Heart right ventricle (tissue), 16 donors: ENCODE results near the gene PACSIN2. TPM values are rescaled to one million over a fixed set of nuclear protein-coding genes. Genes with fewer than 3 reads are reported as not detected.

Experiments used
- ATAC-seq, 8 donors: fragments of 200-7000 bp; cut with Tn5 transposase; one replicate each; pipeline ENCODE4 v1.9.1; 2020; ENCODE audit warnings: mild to moderate bottlenecking in 8 of 8, moderate library complexity in 8 of 8, moderate number of reproducible peaks in 1 of 8
- DNase-seq, 2 donors: peaks; one replicate each; pipeline ENCODE4 v3.0.0-alpha.2; 2020
- H3K27ac ChIP-seq, 10 donors: fragments of 200-600 bp; sonication (generic) in 2 of 10; one replicate each; pipeline versions ENCODE4 v1.5.0 to v1.8.0; 2020 to 2022; ENCODE audit warnings: mild to moderate bottlenecking in 3 of 10
- H3K27me3 ChIP-seq, 7 donors: fragments of 200-600 bp; one replicate each; pipeline ENCODE4 v1.8.0; 2021 to 2022; ENCODE audit warnings: mild to moderate bottlenecking in 2 of 7
- H3K36me3 ChIP-seq, 9 donors: fragments of 200-600 bp; sonication (generic) in 1 of 9; one replicate each; pipeline versions ENCODE4 v1.5.0 to v1.8.0; 2020 to 2022; ENCODE audit warnings: mild to moderate bottlenecking in 2 of 9
- H3K4me1 ChIP-seq, 9 donors: fragments of 200-600 bp; sonication (generic) in 1 of 9; one replicate each; pipeline versions ENCODE4 v1.5.0 to v1.8.0; 2020 to 2022; ENCODE audit warnings: mild to moderate bottlenecking in 4 of 9
- H3K4me3 ChIP-seq, 10 donors: fragments of 200-600 bp; sonication (generic) in 2 of 10; one replicate each; pipeline versions ENCODE4 v1.5.0 to v1.8.0; 2020 to 2022; ENCODE audit warnings: mild to moderate bottlenecking in 7 of 10, moderate library complexity in 2 of 10
- H3K9me3 ChIP-seq, 11 donors: fragments of 200-600 bp in 10 of 11; sonication (generic) in 2 of 11; one replicate each; pipeline versions ENCODE4 v1.5.0 to v1.8.0; 2013 to 2022; ENCODE audit warnings: mild to moderate bottlenecking in 2 of 11, control low read depth in 1 of 11, moderate library complexity in 1 of 11
- CTCF ChIP-seq, 9 donors: fragments of 200-600 bp; sonication (generic) in 2 of 9; IDR thresholded peaks; one replicate each; pipeline versions ENCODE4 v1.5.0 to v1.8.0; 2021 to 2022; ENCODE audit warnings: antibody characterized with exemption in 9 of 9, mild to moderate bottlenecking in 5 of 9, moderate library complexity in 1 of 9
- WGBS, 2 donors: extraction: QIAGEN DNeasy Blood & Tissue Kit; methylation state at CpG; one replicate each; pipeline ENCODE4 v1.1.7; 2013; ENCODE audit warnings: inconsistent platforms in 1 of 2; 5-methylcytosine and 5-hydroxymethylcytosine counted together
- intact Hi-C, 10 donors: fragments of 100-400 bp; cut with DNase I; formaldehyde crosslinking; loops; one replicate each; pipeline versions ENCODE4 v1.11.1 to v1.14.2; 2022
- polyA plus RNA-seq, 2 donors: library from polyadenylated mRNA; stranded (reverse); fragments of 200-250 nt; gene quantifications; one replicate each; pipeline ENCODE4 v1.2.3, GENCODE V29; 2013
- total RNA-seq, 10 donors: library from RNA; stranded (reverse); fragmentation: NEBNext Ultra II Directional in 3 of 10; extraction: Animal tissue kit (Norgen Biotek cat#: 25700) in 3 of 10; gene quantifications; one replicate each; pipeline versions ENCODE4 v1.2.1 to v1.2.4, GENCODE V29; 2021 to 2023
- donor health status: Arrhythmogenic right ventricular cardiomyopathy.
- donor health status: ischemic (EF 13 %, LVEDD 7.1; RV severe dilation, severe dysfunction).
- donor health status: healthy with polysubstance abuse.
- donor health status: DM: no; HTN: yes; CAD: no.
- donor health status: DM: no; HTN: no; CAD: no.
- donor health status: ischemic (EF 25% LVEDD 6.9; RV normal size, moderate dysfunction).
- donor health status: ischemic (EF 25% LVEDD 5.7; RV mildly dilated, moderate dysfunction).
- donor health status: healthy.
- donor health status: DM: yes; HTN: yes; CAD: no.
- donor health status: Ischemic cardiomyopathy.
- donor health status: ischemic (EF 35%, LVEDD 5.7; RV mildly dilated, moderate dysfunction).
- donor health status: nonischemic (EF 11% LVEDD 7.7; RV severe dilation, severe dysfunction).
- donor health status: DM: yes; HTN: yes; CAD: no.
- donor health status: PGD.
- donor health status: ischemic (EF 29% LVEDD 5.4; RV normal size, mild dysfunction).
- donor health status: nonischemic (EF 23%, LVEDD 6.1; RV moderate dilation, normal function).

The PACSIN2 gene
- total and polyA plus RNA-seq, 12 donors = 24.3 to 69.7 (median 57.0) TPM

- no peak overlapping the region for H3K4me3 ChIP-seq
- peaks cover 4 to 49% (median 29%) of the 10 kb centered on the region in 9 donors for H3K4me1 ChIP-seq
- ATAC-seq = no peak
- WGBS, 2 donors = 71 to 82% methylated on average over 4 of the region's 4 CpGs
- intact Hi-C loops = no loop called here
- no peaks in the 10 kb centered on the region for H3K27me3 ChIP-seq
- peak overlapping the region in 2 of 10 donors; percentile 71 to 74 for H3K27ac ChIP-seq
- H3K36me3 ChIP-seq = no peaks in the 10 kb centered on the region
- H3K9me3 ChIP-seq = no peaks in the 10 kb centered on the region
- no peak for DNase-seq
- TF ChIP-seq CTCF (IDR thresholded peaks at IDR 0.05) = no peak
These were observed 35.3 kb downstream of the PACSIN2 start for GRCh38 chr22:42979606-42980005.

GRCh38 chr22:42978453-42979103 is 36.4 kb downstream of the PACSIN2 start:
- no peaks in the 10 kb centered on the region for H3K9me3 ChIP-seq
- intact Hi-C loops = no loop called here
- H3K27me3 ChIP-seq = no peaks in the 10 kb centered on the region
- peak overlapping the region; percentile 34 to 74 (median 58) for H3K27ac ChIP-seq
- DNase-seq = peak in 1 of 2 donors; percentile 63
- ATAC-seq = peak; percentile 78 to 94 (median 90)
- peaks cover 7 to 59% (median 40%) of the 10 kb centered on the region in 9 donors for H3K4me1 ChIP-seq
- H3K4me3 ChIP-seq = no peak overlapping the region
- no peak for TF ChIP-seq CTCF (IDR thresholded peaks at IDR 0.05)
- no peaks in the 10 kb centered on the region for H3K36me3 ChIP-seq
- 39 to 45% methylated on average over 5 of the region's 5 CpGs for WGBS, 2 donors

GRCh38 chr22:42977569-42977968 is 37.4 kb downstream of the PACSIN2 start:
- H3K27me3 ChIP-seq = no peaks in the 10 kb centered on the region
- H3K9me3 ChIP-seq = no peaks in the 10 kb centered on the region
- no peak for TF ChIP-seq CTCF (IDR thresholded peaks at IDR 0.05)
- intact Hi-C loops = no loop called here
- peak overlapping the region in 6 of 10 donors; percentile 7 to 73 (median 61) for H3K27ac ChIP-seq
- no peaks in the 10 kb centered on the region for H3K36me3 ChIP-seq
- H3K4me3 ChIP-seq = no peak overlapping the region
- 85 to 91% methylated on average over 6 of the region's 6 CpGs for WGBS, 2 donors
- H3K4me1 ChIP-seq = peaks cover 7 to 65% (median 50%) of the 10 kb centered on the region in 9 donors
- ATAC-seq (peak in 1 of 8 donors; percentile 36), DNase-seq (no peak)

- peaks cover 7 to 69% (median 51%) of the 10 kb centered on the region in 9 donors for H3K4me1 ChIP-seq
- peak in 1 of 8 donors; percentile 6 for ATAC-seq
- WGBS, 2 donors = 67 to 69% methylated on average over 7 of the region's 7 CpGs
- H3K27ac ChIP-seq = no peak overlapping the region
- no peak for TF ChIP-seq CTCF (IDR thresholded peaks at IDR 0.05)
- no peaks in the 10 kb centered on the region for H3K36me3 ChIP-seq
- DNase-seq = no peak
- intact Hi-C loops = no loop called here
- no peaks in the 10 kb centered on the region for H3K9me3 ChIP-seq
- no peak overlapping the region for H3K4me3 ChIP-seq
- H3K27me3 ChIP-seq = no peaks in the 10 kb centered on the region
These were observed 38.6 kb downstream of the PACSIN2 start for GRCh38 chr22:42976217-42976933.
